BLaER1 (cell line): ENCODE results near the gene OSBPL5.

Source experiments
- H3K27ac ChIP-seq: shearing (Covaris generic); formaldehyde crosslinking; 2 replicates; pipeline ENCODE4 v1.8.1; 2022
- H3K27me3 ChIP-seq: shearing (Covaris generic); formaldehyde crosslinking; 2 replicates; pipeline ENCODE4 v1.8.1; 2022
- H3K36me3 ChIP-seq: shearing (Covaris generic); formaldehyde crosslinking; 2 replicates; pipeline ENCODE4 v1.8.1; 2022
- H3K4me1 ChIP-seq: shearing (Covaris generic); formaldehyde crosslinking; 2 replicates; pipeline ENCODE4 v1.8.1; 2022
- H3K4me2 ChIP-seq: shearing (Covaris generic); formaldehyde crosslinking; 2 replicates; pipeline ENCODE4 v1.8.1; 2022
- H3K4me3 ChIP-seq: shearing (Covaris generic); formaldehyde crosslinking; 2 replicates; pipeline ENCODE4 v1.8.1; 2022
- H3K9ac ChIP-seq: shearing (Covaris generic); formaldehyde crosslinking; 2 replicates; pipeline ENCODE4 v1.8.1; 2022
- H3K9me3 ChIP-seq: shearing (Covaris generic); formaldehyde crosslinking; 2 replicates; pipeline ENCODE4 v1.8.1; 2022
- H4K20me1 ChIP-seq: shearing (Covaris generic); formaldehyde crosslinking; 2 replicates; pipeline ENCODE4 v1.8.1; 2022
- Cebpa-rat ChIP-seq: shearing (Covaris generic); IDR thresholded peaks from 2 replicates; pipeline ENCODE4 v1.8.1; 2022

Gene OSBPL5

DNA sequence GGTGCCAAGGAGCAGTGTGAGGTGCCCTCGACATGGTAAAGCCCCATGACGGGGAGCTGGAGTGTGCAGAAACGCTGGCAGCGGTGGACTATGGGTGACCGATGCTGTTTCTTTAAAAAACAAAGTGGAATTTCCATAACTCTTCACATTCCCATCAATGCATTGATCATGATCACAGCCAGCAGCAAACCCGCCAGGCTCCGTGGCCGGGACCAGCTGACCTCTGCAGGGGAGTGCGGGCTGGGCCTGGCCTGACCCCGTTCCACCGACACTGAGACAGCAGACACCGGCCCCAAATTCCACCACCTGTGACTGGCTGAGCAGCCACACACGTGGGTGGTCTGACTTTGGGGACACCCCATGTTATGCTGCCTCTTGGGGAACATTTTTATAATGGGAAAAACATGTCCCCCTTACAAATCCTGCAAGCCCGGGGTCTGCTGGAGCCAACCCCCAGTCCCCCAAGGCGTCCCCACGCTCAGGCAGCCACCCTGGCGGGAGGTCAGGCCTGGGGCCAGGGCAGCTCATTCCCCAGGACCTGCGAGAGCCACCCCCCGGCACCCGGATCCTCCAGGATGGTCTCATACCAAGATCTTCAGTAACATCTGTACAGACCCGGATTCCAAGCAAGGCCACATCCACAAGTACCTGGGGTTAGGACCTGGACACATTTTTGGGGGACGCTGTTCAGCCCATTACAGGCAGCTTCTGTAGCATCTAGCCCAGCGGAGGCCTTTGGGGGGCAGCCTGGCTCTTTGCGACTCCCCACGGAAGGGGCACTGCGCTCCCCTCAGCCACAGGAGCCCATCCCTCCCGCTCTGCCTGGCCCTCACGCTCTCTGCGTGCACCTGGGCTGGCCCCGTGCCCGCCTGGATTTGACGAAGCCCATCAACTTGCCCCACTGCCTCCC is 20.6 kb downstream of the OSBPL5 start:
- Histone ChIP-seq H4K20me1 (peaks cover 61% of the 10 kb centered on the region), H3K4me2 (peak overlapping the region; percentile 93), H3K4me3 (no peak overlapping the region), H3K4me1 (peaks cover 99% of the 10 kb centered on the region), H3K27ac (peak overlapping the region; percentile 75), H3K36me3 (no peaks in the 10 kb centered on the region), H3K9ac (no peak overlapping the region; the same call in 1 of the 2 replicates), H3K27me3 (no peaks in the 10 kb centered on the region), H3K9me3 (no peaks in the 10 kb centered on the region)
- no peak for TF ChIP-seq Cebpa-rat

DNA sequence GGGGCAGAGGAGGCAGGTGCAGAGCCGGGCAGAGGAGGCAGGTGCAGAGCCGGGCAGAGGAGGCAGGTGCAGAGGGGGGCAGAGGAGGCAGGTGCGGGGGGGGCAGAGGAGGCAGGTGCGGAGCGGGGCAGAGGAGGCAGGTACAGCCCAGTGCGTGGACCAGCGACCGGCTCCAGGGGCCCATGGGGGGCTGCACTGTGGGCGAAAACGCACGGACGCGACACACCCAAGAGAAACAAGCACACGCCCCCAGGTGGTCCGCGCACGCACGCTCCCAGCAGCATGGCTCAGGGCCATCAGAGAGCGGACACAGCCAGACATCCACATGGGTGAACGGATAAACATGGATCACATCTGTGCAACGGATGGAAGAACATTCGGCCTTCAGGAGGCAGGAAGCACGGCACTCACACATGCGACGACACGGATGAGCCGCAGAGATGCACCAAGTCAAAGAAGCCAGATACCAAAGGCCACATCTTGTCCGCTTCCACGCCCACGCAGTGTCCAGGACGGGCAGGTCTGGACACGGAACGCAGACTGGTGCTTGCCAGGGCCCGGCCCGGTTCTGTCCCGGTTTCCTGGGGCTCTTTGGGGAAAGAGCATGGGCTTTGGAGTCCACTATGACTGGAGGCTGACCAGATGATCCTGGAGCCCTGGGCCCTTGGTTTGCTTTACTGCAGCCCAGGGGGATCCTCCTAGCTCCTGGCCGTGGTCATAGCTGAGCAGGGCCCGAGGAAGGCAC is 21.8 kb downstream of the OSBPL5 start:
- peak overlapping the region; percentile 93 for H3K4me2 ChIP-seq
- H4K20me1 ChIP-seq, result peaks cover 53% of the 10 kb centered on the region
- H3K36me3 ChIP-seq, result no peaks in the 10 kb centered on the region
- H3K27me3 ChIP-seq, result no peaks in the 10 kb centered on the region
- no peak overlapping the region for H3K9ac ChIP-seq
- no peak for TF ChIP-seq Cebpa-rat
- peaks cover 99% of the 10 kb centered on the region for H3K4me1 ChIP-seq
- H3K27ac ChIP-seq, result 0 out of 2 replicates have a peak overlapping the region, but pooled peaks have one; percentile 75
- no peaks in the 10 kb centered on the region for H3K9me3 ChIP-seq
- H3K4me3 ChIP-seq, result no peak overlapping the region

DNA sequence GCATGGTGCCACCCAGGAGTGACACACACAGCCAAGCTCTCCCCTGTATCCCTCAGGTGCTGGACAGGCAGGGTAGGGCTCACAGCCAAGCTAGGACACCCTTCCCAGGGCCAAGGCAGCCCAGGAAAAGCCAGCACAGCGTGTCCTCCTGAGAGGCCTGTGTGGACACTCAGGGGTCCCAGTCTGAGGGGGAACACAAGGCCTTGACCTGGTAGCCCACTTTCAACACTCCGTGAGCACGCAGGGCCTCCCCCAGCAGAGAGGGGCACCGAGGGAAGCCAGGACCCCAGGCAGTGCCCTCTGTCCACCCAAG is 24.9 kb downstream of the OSBPL5 start:
- no peak for TF ChIP-seq Cebpa-rat
- Histone ChIP-seq H3K4me2 (peak overlapping the region; percentile 96), H3K4me3 (no peak overlapping the region), H3K27ac (peak overlapping the region; percentile 92), H3K27me3 (no peaks in the 10 kb centered on the region), H3K4me1 (peaks cover 99% of the 10 kb centered on the region), H3K36me3 (no peaks in the 10 kb centered on the region), H4K20me1 (peaks cover 45% of the 10 kb centered on the region), H3K9me3 (no peaks in the 10 kb centered on the region), H3K9ac (no peak overlapping the region; the same call in 1 of the 2 replicates)

DNA sequence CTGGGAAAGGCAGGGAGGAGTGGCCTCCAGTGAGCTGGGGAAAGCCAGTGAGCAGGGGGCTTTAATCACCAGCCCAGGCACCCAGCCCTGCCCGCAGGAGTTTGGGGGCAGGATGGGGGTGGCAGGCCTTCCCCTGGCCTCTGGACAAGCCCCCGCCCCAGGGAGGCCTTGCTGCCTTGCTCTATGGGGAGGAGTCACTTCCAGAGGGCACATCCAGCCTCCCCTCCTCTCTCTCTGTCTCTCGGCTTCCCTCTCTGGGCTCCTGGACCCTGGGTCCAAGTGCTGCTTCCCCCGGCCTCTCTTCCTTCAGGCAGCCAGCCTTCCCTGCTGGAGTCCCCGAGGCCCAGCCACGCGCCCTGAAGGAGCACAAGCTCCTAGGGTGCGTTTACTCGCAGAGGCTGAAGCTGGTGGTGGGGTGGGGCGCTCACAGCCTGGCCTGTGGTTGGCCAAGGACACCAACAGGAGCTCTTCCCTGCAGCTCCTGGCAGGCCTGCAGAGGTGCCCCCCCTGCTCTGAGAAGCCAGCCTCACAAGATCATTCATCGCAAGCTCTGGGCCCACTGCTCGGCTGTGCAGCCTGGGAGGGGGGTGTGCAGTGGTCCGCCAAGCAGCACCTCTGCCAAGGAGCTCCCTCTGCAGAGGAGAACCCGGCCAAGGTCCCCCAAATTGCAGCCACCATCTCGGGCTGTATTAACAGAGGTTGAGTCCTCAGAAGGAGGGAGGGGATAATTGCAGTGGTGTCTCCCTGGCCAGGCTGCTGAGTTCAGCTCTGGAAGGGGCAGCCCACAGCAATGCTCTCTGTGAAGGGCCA is 25.4 kb downstream of the OSBPL5 start:
- H3K36me3 ChIP-seq, result no peaks in the 10 kb centered on the region
- no peak for TF ChIP-seq Cebpa-rat
- peak overlapping the region; percentile 92 for H3K27ac ChIP-seq
- no peak overlapping the region for H3K4me3 ChIP-seq
- no peaks in the 10 kb centered on the region for H3K9me3 ChIP-seq
- peak overlapping the region; percentile 96 for H3K4me2 ChIP-seq
- no peaks in the 10 kb centered on the region for H3K27me3 ChIP-seq
- peak overlapping the region; percentile 78; the same call in 1 of the 2 replicates for H3K9ac ChIP-seq
- peaks cover 44% of the 10 kb centered on the region for H4K20me1 ChIP-seq
- H3K4me1 ChIP-seq, result peaks cover 99% of the 10 kb centered on the region

DNA sequence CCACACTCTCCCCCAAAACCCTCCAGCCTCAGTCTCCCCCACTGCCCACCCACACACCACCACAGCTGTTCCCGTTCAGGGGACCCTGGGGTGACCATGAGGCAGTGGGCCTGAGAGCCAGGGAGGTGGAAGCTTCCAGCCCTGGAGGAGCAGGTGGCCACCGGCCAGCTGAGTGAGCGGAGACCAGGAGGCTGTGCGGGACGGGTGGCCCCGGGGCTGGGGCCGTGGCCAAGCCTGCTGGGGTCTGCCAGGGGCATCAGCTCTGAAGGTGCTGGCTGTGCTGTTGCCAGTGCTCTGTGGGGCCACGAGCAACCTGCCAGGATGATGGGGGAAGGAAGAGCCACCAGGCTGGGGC is 26.0 kb downstream of the OSBPL5 start:
- H3K4me2 ChIP-seq, result peak overlapping the region; percentile 96
- no peaks in the 10 kb centered on the region for H3K27me3 ChIP-seq
- TF ChIP-seq Cebpa-rat, result no peak
- no peak overlapping the region for H3K4me3 ChIP-seq
- H3K36me3 ChIP-seq, result no peaks in the 10 kb centered on the region
- peak overlapping the region; percentile 92 for H3K27ac ChIP-seq
- H4K20me1 ChIP-seq, result peaks cover 38% of the 10 kb centered on the region
- H3K9me3 ChIP-seq, result no peaks in the 10 kb centered on the region
- H3K4me1 ChIP-seq, result peaks cover 99% of the 10 kb centered on the region
- H3K9ac ChIP-seq, result peak overlapping the region; percentile 78

DNA sequence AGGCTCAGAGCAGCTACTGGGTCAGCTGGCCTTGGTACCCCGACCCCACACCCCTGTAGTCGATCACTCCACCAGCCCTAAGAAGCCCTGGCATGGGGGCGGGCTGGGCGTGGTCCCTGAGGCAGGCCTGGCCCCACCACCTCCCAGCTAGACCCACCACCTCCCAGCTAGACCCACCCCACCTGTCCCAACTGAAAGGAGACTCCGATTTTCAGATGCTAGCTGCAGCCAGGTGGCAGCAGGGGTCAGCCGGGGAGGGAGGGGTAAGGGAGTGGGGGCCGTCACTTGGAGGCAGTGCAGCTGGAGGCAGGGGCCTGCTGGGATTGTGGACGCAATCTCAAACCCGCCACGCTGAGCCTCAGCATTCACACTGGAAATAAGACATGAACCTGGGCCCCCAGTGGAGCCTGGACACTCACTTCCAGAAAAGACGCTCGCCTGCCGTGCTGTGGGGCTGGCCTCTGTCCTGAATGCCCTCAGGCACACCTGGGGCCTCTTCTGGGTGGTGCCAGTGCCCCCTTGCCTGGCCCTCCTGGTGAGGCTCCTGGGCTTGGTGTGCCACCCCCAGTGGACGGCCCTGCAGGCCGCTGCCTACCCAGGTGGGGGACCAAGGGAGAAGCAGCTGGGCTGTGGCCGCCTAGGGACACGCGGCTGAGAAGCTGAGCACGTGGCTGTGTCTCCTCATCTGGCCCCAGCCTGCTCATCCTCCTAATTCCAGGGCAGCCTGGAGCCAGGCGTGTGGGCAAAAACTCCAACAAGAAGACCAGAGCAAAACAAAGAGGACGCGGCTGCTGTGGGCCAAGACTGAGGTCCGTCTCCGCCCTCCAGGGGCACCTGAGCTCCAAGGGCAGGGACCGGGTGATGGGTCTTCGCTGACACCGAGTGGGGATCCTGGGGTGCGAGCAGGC is 26.7 kb downstream of the OSBPL5 start:
- Histone ChIP-seq H3K36me3 (no peaks in the 10 kb centered on the region), H4K20me1 (peaks cover 33% of the 10 kb centered on the region), H3K9me3 (no peaks in the 10 kb centered on the region), H3K4me2 (peak overlapping the region; percentile 96), H3K27me3 (no peaks in the 10 kb centered on the region), H3K27ac (peak overlapping the region; percentile 92), H3K9ac (peak overlapping the region; percentile 78), H3K4me1 (peaks cover 99% of the 10 kb centered on the region), H3K4me3 (peak overlapping the region; percentile 35)
- no peak for TF ChIP-seq Cebpa-rat

DNA sequence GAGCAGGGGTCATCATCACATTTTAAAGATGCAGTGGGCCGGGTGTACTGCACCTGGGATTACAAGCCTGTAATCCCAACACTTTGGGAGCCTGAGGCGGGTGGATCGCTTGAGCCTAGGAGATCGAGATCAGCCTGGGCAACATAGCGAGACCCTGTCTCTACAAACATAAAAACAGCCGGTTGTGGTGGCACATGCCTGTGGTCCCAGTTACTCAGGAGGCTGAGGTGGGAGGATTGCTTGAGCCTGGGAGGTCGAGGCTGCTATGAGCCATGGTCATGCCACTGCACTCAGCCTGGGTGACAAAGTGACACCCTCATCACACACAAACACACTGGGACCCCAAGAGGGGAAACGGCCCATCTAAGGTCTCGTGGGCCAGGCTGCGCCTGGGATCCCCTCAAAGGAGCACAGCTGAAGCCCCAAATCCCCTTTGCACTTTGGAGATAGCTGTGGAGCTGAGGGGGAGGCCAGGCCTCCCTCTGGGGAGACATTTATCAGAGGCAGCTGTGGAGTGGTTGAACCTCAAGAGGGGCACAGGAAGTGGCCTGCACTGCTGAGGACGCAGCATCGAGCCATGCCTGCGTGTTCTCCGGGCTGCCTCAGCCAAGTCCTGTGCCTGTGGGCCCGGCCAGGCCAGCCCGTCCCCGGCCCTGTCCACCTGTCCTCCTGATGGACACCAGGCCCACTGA is 27.5 kb downstream of the OSBPL5 start:
- H3K4me3 ChIP-seq, result peak overlapping the region; percentile 35
- H3K27ac ChIP-seq, result peak overlapping the region; percentile 92
- no peaks in the 10 kb centered on the region for H3K36me3 ChIP-seq
- H3K9ac ChIP-seq, result peak overlapping the region; percentile 78
- peaks cover 37% of the 10 kb centered on the region for H4K20me1 ChIP-seq
- peaks cover 93% of the 10 kb centered on the region for H3K4me1 ChIP-seq
- TF ChIP-seq Cebpa-rat, result no peak
- no peaks in the 10 kb centered on the region for H3K9me3 ChIP-seq
- peak overlapping the region; percentile 96 for H3K4me2 ChIP-seq
- no peaks in the 10 kb centered on the region for H3K27me3 ChIP-seq
